H1 (cell line): ENCODE results near the gene GRIA4. TPM values are rescaled to one million over a fixed set of nuclear protein-coding genes. Genes with fewer than 3 reads are reported as not detected.

Experiments used
- CTCF ChIA-PET: fragments of 300-600 bp; sonication (Branson Sonifier 250); formaldehyde crosslinking; loops from one replicate; lab custom pipeline; 2021; ENCODE audit not compliant: partially characterized antibody; lab: Charles Lee
- POLR2A ChIA-PET: fragments of 300-600 bp; sonication (Branson Sonifier 250); formaldehyde crosslinking; loops from one replicate; lab custom pipeline; 2021; ENCODE audit warnings: inconsistent platforms; ENCODE audit not compliant: partially characterized antibody; lab: Charles Lee
- DNase-seq, 2 experiments: peaks; one replicate each; pipeline versions ENCODE4 v3.0.0 to v3.0.0-alpha.2; 2010 to 2022; ENCODE audit warnings: low spot score in 2 of 2, low read depth in 1 of 2, mixed read lengths in 1 of 2
- FAIRE-seq: peaks from 2 replicates; lab custom pipeline; 2011; peaks lifted over from hg19 to GRCh38; lab: Jason Lieb, UNC
- H2AFZ ChIP-seq: 2 replicates; pipeline ENCODE4 v1.8.1; 2012; ENCODE audit warnings: low read length, inconsistent platforms
- H2AK5ac ChIP-seq: 2 replicates; pipeline ENCODE4 v1.6.1; 2013; ENCODE audit warnings: low read depth, low read length
- H2BK120ac ChIP-seq: replicated peaks from 2 replicates; pipeline ENCODE3; 2013; ENCODE audit warnings: low read depth, low read length, inconsistent platforms
- H2BK12ac ChIP-seq: 2 replicates; pipeline ENCODE4 v1.6.1; 2013; ENCODE audit warnings: low read depth, low read length
- H2BK15ac ChIP-seq: 2 replicates; pipeline ENCODE4 v1.6.1; 2013; ENCODE audit warnings: low read length
- H2BK20ac ChIP-seq: 2 replicates; pipeline ENCODE4 v1.6.1; 2013; ENCODE audit warnings: low read length
- H2BK5ac ChIP-seq: 2 replicates; pipeline ENCODE4 v1.6.1; 2013; ENCODE audit warnings: low read depth, low read length
- H3K14ac ChIP-seq: 2 replicates; pipeline ENCODE4 v1.6.1; 2013; ENCODE audit warnings: inconsistent platforms; ENCODE audit not compliant: insufficient read length
- H3K18ac ChIP-seq: 2 replicates; pipeline ENCODE4 v1.6.1; 2013; ENCODE audit warnings: low read length; ENCODE audit errors: extremely low read depth
- H3K23ac ChIP-seq: 2 replicates; pipeline ENCODE4 v1.6.1; 2013; ENCODE audit warnings: inconsistent platforms; ENCODE audit not compliant: insufficient read length
- H3K23me2 ChIP-seq: 2 replicates; pipeline ENCODE4 v1.6.1; 2013; ENCODE audit warnings: low read depth, low read length
- H3K27ac ChIP-seq: 2 replicates; pipeline ENCODE4 v1.6.1; 2011; ENCODE audit warnings: low read depth, low read length, inconsistent platforms
- H3K27me3 ChIP-seq, 4 experiments: replicated peaks in 1 of 4; 1 replicate in 1 of 4; 2 replicates in 3 of 4; pipeline versions ENCODE4 v1.6.1 to v1.8.1; 2011 to 2013; ENCODE audit warnings: low read length in 3 of 4, mild to moderate bottlenecking in 3 of 4, inconsistent platforms in 2 of 4, mixed read lengths in 2 of 4, moderate library complexity in 1 of 4; ENCODE audit not compliant: control insufficient read depth in 3 of 4, insufficient read depth in 3 of 4; ENCODE audit errors: extremely low read depth in 1 of 4
- H3K36me3 ChIP-seq, 4 experiments: 2 replicates each; pipeline versions ENCODE4 v1.6.1 to v1.8.1; 2011 to 2013; ENCODE audit warnings: mild to moderate bottlenecking in 4 of 4, low read length in 3 of 4, moderate library complexity in 2 of 4, control low read depth in 1 of 4, inconsistent platforms in 1 of 4; ENCODE audit not compliant: insufficient read depth in 4 of 4, control insufficient read depth in 2 of 4
- H3K4ac ChIP-seq: replicated peaks from 2 replicates; pipeline ENCODE3; 2013; ENCODE audit warnings: low read length, low read depth, mixed read lengths, inconsistent platforms; ENCODE audit not compliant: insufficient read length
- H3K4me1 ChIP-seq, 4 experiments: replicated peaks in 1 of 4; 1 replicate in 1 of 4; 2 replicates in 3 of 4; pipeline versions ENCODE4 v1.6.1 to v1.8.1; 2011 to 2013; ENCODE audit warnings: low read length in 3 of 4, inconsistent platforms in 2 of 4, mixed read lengths in 1 of 4; ENCODE audit not compliant: insufficient read depth in 4 of 4, control insufficient read depth in 3 of 4
- H3K4me2 ChIP-seq, 2 experiments: 2 replicates each; pipeline versions ENCODE4 v1.6.1 to v1.8.1; 2011 to 2013; ENCODE audit warnings: low read depth in 2 of 2, low read length in 2 of 2, control low read depth in 1 of 2, inconsistent platforms in 1 of 2, mild to moderate bottlenecking in 1 of 2; ENCODE audit not compliant: insufficient read depth in 1 of 2
- H3K4me3 ChIP-seq, 4 experiments: fragments of 200-600, 300-600 bp in 1 of 4; sonication (generic), shearing (Covaris generic), sonication (Bioruptor Twin) in 1 of 4; 2 replicates each; pipeline versions ENCODE4 v1.5.1 to v1.8.1; 2011 to 2016; ENCODE audit warnings: low read length in 4 of 4, low read depth in 3 of 4, control low read depth in 2 of 4, inconsistent platforms in 2 of 4, mild to moderate bottlenecking in 2 of 4, mixed read lengths in 1 of 4, moderate library complexity in 1 of 4; ENCODE audit not compliant: insufficient read depth in 2 of 4; ENCODE audit errors: extremely low read depth in 1 of 4
- H3K56ac ChIP-seq: replicated peaks from 2 replicates; pipeline ENCODE3; 2013; ENCODE audit warnings: low read depth, mild to moderate bottlenecking, mixed read lengths, low read length, inconsistent platforms; ENCODE audit not compliant: insufficient read length
- H3K79me1 ChIP-seq: 2 replicates; pipeline ENCODE4 v1.6.1; 2013; ENCODE audit warnings: low read depth, low read length, control low read depth
- H3K79me2 ChIP-seq, 2 experiments: 2 replicates each; pipeline versions ENCODE4 v1.6.1 to v1.8.1; 2012 to 2013; ENCODE audit warnings: low read length in 2 of 2, mild to moderate bottlenecking in 2 of 2, inconsistent platforms in 1 of 2; ENCODE audit not compliant: insufficient read depth in 2 of 2, control insufficient read depth in 1 of 2
- H3K9ac ChIP-seq, 4 experiments: replicated peaks in 1 of 4; 1 replicate in 1 of 4; 2 replicates in 3 of 4; pipeline versions ENCODE4 v1.6.1 to v1.8.1; 2011 to 2013; ENCODE audit warnings: low read depth in 3 of 4, low read length in 3 of 4, control low read depth in 2 of 4, mild to moderate bottlenecking in 2 of 4, moderate library complexity in 2 of 4, inconsistent platforms in 1 of 4; ENCODE audit errors: extremely low read depth in 1 of 4
- H3K9me3 ChIP-seq, 2 experiments: 2 replicates each; pipeline versions ENCODE4 v1.6.1 to v1.8.1; 2012 to 2013; ENCODE audit warnings: mild to moderate bottlenecking in 2 of 2, moderate library complexity in 2 of 2, control low read depth in 1 of 2, inconsistent platforms in 1 of 2, low read depth in 1 of 2, low read length in 1 of 2, mixed read lengths in 1 of 2; ENCODE audit not compliant: insufficient read depth in 2 of 2
- H4K20me1 ChIP-seq, 2 experiments: replicated peaks in 1 of 2; 2 replicates each; pipeline versions ENCODE3 to v1.8.1; 2011 to 2013; ENCODE audit warnings: inconsistent platforms in 2 of 2, low read length in 2 of 2, mild to moderate bottlenecking in 1 of 2; ENCODE audit not compliant: insufficient read depth in 2 of 2, control insufficient read depth in 1 of 2
- H4K5ac ChIP-seq: 2 replicates; pipeline ENCODE4 v1.6.1; 2013; ENCODE audit warnings: low read length, low read depth, mixed read lengths, inconsistent platforms; ENCODE audit not compliant: insufficient read length
- H4K8ac ChIP-seq: 2 replicates; pipeline ENCODE4 v1.8.0; 2013; ENCODE audit warnings: mild to moderate bottlenecking, moderate library complexity, low read length, inconsistent platforms; ENCODE audit not compliant: insufficient read depth; ENCODE audit errors: extremely low read depth
- H4K91ac ChIP-seq: replicated peaks from 2 replicates; pipeline ENCODE3; 2013; ENCODE audit warnings: low read length, mixed read lengths, inconsistent platforms; ENCODE audit not compliant: insufficient read length
- CHD1 ChIP-seq: IDR thresholded peaks from 2 replicates; pipeline ENCODE4 v1.6.1; 2012; ENCODE audit warnings: low read depth, low read length, improper control_type of control experiment
- SIX5 ChIP-seq: IDR thresholded peaks from 2 replicates; pipeline ENCODE4 v1.6.1; 2011; ENCODE audit warnings: mild to moderate bottlenecking, low read depth, low read length
- YY1 ChIP-seq: IDR thresholded peaks from 2 replicates; pipeline ENCODE4 v1.6.1; 2011; ENCODE audit warnings: low read depth, mild to moderate bottlenecking, low read length
- polyA plus RNA-seq, 7 experiments: library from polyadenylated mRNA; depleted of rRNA in 3 of 7; stranded (reverse) in 5 of 7; unstranded in 2 of 7; fragments of >200 nt in 5 of 7; fragments of 200-250 nt in 2 of 7; gene quantifications; 1 replicate in 5 of 7; 2 replicates in 1 of 7; 4 replicates in 1 of 7; pipeline versions ENCODE4 v1.2.1 to v1.2.3, GENCODE V29; 2011 to 2013; ENCODE audit warnings: missing spikeins in 2 of 7, mixed read lengths in 2 of 7
- total RNA-seq: library from RNA; stranded (reverse); fragmentation: NEBNext Ultra II Directional; extraction: Animal tissue kit (Norgen Biotek cat#: 25700); gene quantifications from 2 replicates; pipeline ENCODE4 v1.2.1, GENCODE V29; 2021
- TF ChIP-seq, protein P1 (sequence below), 3 experiments: IDR thresholded peaks; 1 replicate in 2 of 3; 2 replicates in 1 of 3; pipeline versions ENCODE4 v1.5.1 to v1.6.1; 2011; ENCODE audit warnings: low read length in 3 of 3, mild to moderate bottlenecking in 3 of 3, inconsistent platforms in 2 of 3, low read depth in 1 of 3, moderate library complexity in 1 of 3; ENCODE audit not compliant: insufficient read depth in 1 of 3; ENCODE audit errors: control extremely low read depth in 1 of 3
- TF ChIP-seq, protein P2 (sequence below): IDR thresholded peaks from 2 replicates; pipeline ENCODE4 v1.6.1; 2012; ENCODE audit warnings: low read length, inconsistent platforms

Gene GRIA4
- total and polyA plus RNA-seq, 2 of the 8 experiments (the other 6 are each of a cell fraction or from before 2014, with no cell fraction given), result 12.5 to 21.8 TPM

DNA sequence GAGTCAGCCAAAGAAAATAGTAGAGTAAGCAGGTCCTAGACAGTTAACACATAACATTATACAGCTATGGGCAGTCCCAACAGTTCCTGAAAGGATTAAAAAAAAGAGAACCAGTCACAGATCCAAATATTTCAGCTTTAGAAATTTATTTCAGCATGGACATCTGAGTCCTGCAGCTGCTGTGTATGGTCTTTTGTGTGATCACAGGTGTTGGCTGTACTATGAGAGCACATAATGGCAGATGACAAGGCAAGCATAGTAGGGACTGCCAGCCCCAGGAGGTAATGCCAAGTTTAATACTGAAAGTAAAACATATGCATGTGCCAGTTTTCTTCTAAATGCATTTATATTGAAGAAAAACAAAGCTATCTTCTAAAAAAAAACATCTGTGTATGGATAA is 158.1 kb downstream of the GRIA4 start:
- no peak overlapping the region for H4K8ac ChIP-seq
- ChIA-PET POLR2A (no interaction called here), CTCF (no interaction called here)
- H2BK5ac ChIP-seq, result no peak overlapping the region
- H3K27me3 ChIP-seq, result no peaks in the 10 kb centered on the region
- no peak for FAIRE-seq
- no peak overlapping the region for H2BK20ac ChIP-seq
- H3K14ac ChIP-seq, result no peak overlapping the region
- H3K79me2 ChIP-seq, result no peaks in the 10 kb centered on the region
- H2BK12ac ChIP-seq, result no peak overlapping the region
- no peak overlapping the region for H4K91ac ChIP-seq
- no peaks in the 10 kb centered on the region for H4K20me1 ChIP-seq
- no peak overlapping the region for H2BK15ac ChIP-seq
- DNase-seq, result no peak
- H4K5ac ChIP-seq, result no peak overlapping the region
- H3K9ac ChIP-seq, result no peak overlapping the region
- H3K4me3 ChIP-seq, result no peak overlapping the region
- H3K27ac ChIP-seq, result no peak overlapping the region
- no peaks in the 10 kb centered on the region for H3K23me2 ChIP-seq
- no peak overlapping the region for H2AFZ ChIP-seq
- no peak overlapping the region for H3K56ac ChIP-seq
- no peak overlapping the region for H2BK120ac ChIP-seq
- no peaks in the 10 kb centered on the region for H3K4me1 ChIP-seq
- TF ChIP-seq YY1 (no peak), SIX5 (no peak), CHD1 (no peak)
- TF ChIP-seq, protein P1, sequence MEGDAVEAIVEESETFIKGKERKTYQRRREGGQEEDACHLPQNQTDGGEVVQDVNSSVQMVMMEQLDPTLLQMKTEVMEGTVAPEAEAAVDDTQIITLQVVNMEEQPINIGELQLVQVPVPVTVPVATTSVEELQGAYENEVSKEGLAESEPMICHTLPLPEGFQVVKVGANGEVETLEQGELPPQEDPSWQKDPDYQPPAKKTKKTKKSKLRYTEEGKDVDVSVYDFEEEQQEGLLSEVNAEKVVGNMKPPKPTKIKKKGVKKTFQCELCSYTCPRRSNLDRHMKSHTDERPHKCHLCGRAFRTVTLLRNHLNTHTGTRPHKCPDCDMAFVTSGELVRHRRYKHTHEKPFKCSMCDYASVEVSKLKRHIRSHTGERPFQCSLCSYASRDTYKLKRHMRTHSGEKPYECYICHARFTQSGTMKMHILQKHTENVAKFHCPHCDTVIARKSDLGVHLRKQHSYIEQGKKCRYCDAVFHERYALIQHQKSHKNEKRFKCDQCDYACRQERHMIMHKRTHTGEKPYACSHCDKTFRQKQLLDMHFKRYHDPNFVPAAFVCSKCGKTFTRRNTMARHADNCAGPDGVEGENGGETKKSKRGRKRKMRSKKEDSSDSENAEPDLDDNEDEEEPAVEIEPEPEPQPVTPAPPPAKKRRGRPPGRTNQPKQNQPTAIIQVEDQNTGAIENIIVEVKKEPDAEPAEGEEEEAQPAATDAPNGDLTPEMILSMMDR (IDR thresholded peaks at IDR 0.05; ENCODE audit: control extremely low read depth in 1 of 3, insufficient read depth in 1 of 3, low read depth in 1 of 3, low read length in 3 of 3), result no peak
- TF ChIP-seq, protein P2, sequence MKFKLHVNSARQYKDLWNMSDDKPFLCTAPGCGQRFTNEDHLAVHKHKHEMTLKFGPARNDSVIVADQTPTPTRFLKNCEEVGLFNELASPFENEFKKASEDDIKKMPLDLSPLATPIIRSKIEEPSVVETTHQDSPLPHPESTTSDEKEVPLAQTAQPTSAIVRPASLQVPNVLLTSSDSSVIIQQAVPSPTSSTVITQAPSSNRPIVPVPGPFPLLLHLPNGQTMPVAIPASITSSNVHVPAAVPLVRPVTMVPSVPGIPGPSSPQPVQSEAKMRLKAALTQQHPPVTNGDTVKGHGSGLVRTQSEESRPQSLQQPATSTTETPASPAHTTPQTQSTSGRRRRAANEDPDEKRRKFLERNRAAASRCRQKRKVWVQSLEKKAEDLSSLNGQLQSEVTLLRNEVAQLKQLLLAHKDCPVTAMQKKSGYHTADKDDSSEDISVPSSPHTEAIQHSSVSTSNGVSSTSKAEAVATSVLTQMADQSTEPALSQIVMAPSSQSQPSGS, result no peak
- no peak overlapping the region for H3K4ac ChIP-seq
- no peak overlapping the region for H3K4me2 ChIP-seq
- H3K36me3 ChIP-seq, result no peaks in the 10 kb centered on the region
- no peak overlapping the region for H3K18ac ChIP-seq
- H3K9me3 ChIP-seq, result no peaks in the 10 kb centered on the region
- H3K23ac ChIP-seq, result no peak overlapping the region
- H3K79me1 ChIP-seq, result no peaks in the 10 kb centered on the region
- H2AK5ac ChIP-seq, result no peak overlapping the region
